ENCODE results near the gene TRH. TPM values are rescaled to one million over a fixed set of nuclear protein-coding genes. Genes with fewer than 3 reads are reported as not detected.

Gene TRH
- total and polyA plus RNA-seq, 2 of the 8 experiments (the other 6 are each of a cell fraction or from before 2014, with no cell fraction given): not detected

DNA sequence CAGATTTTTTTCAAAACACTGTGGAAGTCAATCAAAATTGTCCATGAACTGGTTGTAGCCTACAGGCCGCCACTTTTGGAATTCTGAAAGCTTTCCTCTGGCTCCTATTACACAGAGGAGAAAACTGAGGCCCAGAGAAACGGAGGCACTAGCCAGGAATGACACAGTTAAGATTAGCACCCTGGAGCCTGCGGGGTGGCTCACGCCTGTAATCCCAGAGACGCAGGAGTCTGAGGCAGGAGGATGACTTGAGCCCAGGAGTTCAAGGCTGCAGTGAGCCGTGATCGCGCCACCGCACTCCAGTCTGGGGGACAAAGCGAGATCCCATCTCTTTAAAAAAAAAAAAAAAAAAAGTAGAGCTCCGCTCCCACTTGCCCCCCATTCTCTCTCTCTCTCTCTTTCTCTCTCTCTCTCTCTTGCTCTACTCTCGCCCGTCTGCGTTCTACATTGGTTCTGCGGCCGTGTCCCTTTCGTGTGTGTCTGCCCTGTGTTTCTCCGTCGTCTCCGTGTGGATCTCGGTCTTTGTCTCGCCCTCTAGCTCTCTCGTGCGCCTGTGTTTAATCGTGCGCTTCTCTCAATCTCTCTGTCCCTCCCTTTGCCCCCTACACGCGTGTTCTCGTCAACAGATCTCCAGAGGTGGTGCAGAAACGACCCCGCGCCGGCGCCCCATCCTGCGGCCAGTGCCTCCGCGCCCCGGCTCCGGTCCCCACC lies 512 bp upstream of the TRH start:
- FAIRE-seq: no peak
- H2BK5ac ChIP-seq (ENCODE audit: low read depth, low read length): no peak overlapping the region
- H2BK15ac ChIP-seq (ENCODE audit: low read length): no peak overlapping the region
- H4K91ac ChIP-seq (replicated peaks; ENCODE audit: insufficient read length, low read length): no peak overlapping the region
- ChIA-PET CTCF (ENCODE audit: partially characterized antibody) (interaction anchor here (0.6 to 7.9 kb wide), 8 partner anchors 8 to 350 kb away, joined by 3 to 61 read pairs (median 6); no protein-coding TSS in a partner anchor), POLR2A (ENCODE audit: partially characterized antibody) (interaction anchor here (0.6 kb wide), 1 partner anchor 25 kb away, joined by 4 read pairs; no protein-coding TSS in a partner anchor)
- H3K27ac ChIP-seq (ENCODE audit: low read depth, low read length): no peak overlapping the region
- H3K4ac ChIP-seq (replicated peaks; ENCODE audit: insufficient read length, low read depth, low read length): no peak overlapping the region
- peak; percentile 18 for TF ChIP-seq KDM4A (IDR thresholded peaks at IDR 0.05; ENCODE audit: low read depth, low read length, severe bottlenecking)
- TF ChIP-seq RBBP5 (IDR thresholded peaks at IDR 0.05; ENCODE audit: borderline replicate concordance, low read depth, low read length): no peak
- H2BK20ac ChIP-seq (ENCODE audit: low read length): no peak overlapping the region
- no peak overlapping the region for H3K56ac ChIP-seq (replicated peaks; ENCODE audit: insufficient read length, low read depth, low read length)
- H3K27me3 ChIP-seq (replicated peaks in 1 of 4; ENCODE audit: control insufficient read depth in 3 of 4, extremely low read depth in 1 of 4, insufficient read depth in 3 of 4, low read length in 3 of 4): peaks cover 66 to 97% (median 95%) of the 10 kb centered on the region in 4 experiments
- peaks cover 8% of the 10 kb centered on the region; the same call in 1 of the 2 replicates for H3K23me2 ChIP-seq (ENCODE audit: low read depth, low read length)
- DNase-seq (ENCODE audit: low read depth in 1 of 2, low spot score in 2 of 2): no peak
- H2BK120ac ChIP-seq (replicated peaks; ENCODE audit: low read depth, low read length): no peak overlapping the region
- peak overlapping the region; percentile 64 to 86 for H3K4me2 ChIP-seq (ENCODE audit: insufficient read depth in 1 of 2, low read depth in 2 of 2, low read length in 2 of 2)
- H3K18ac ChIP-seq (ENCODE audit: extremely low read depth, low read length): no peak overlapping the region; the same call in 1 of the 2 replicates
- H3K9me3 ChIP-seq (ENCODE audit: insufficient read depth in 2 of 2, low read depth in 1 of 2, low read length in 1 of 2): no peaks in the 10 kb centered on the region
- no peak overlapping the region for H4K5ac ChIP-seq (ENCODE audit: insufficient read length, low read depth, low read length)
- no peaks in the 10 kb centered on the region for H3K79me2 ChIP-seq (ENCODE audit: control insufficient read depth in 1 of 2, insufficient read depth in 2 of 2, low read length in 2 of 2)
- H2AK5ac ChIP-seq (ENCODE audit: low read depth, low read length): no peak overlapping the region
- H3K4me3 ChIP-seq (ENCODE audit: extremely low read depth in 1 of 4, insufficient read depth in 2 of 4, low read depth in 3 of 4, low read length in 4 of 4): peak overlapping the region; percentile 19 to 55 (median 30); a peak in 5 of 8 replicates
- H2BK12ac ChIP-seq (ENCODE audit: low read depth, low read length): no peak overlapping the region
- H3K23ac ChIP-seq (ENCODE audit: insufficient read length): no peak overlapping the region
- no peak overlapping the region for H2AFZ ChIP-seq (ENCODE audit: low read length)
- H3K79me1 ChIP-seq (ENCODE audit: low read depth, low read length): no peaks in the 10 kb centered on the region
- H4K8ac ChIP-seq (ENCODE audit: extremely low read depth, insufficient read depth, low read length): no peak overlapping the region; the same call in 1 of the 2 replicates
- no peak overlapping the region for H3K9ac ChIP-seq (replicated peaks in 1 of 4; ENCODE audit: extremely low read depth in 1 of 4, low read depth in 3 of 4, low read length in 3 of 4)
- 16% methylated on average over 25 of the region's 39 CpGs; no CpG with 5 or more reads in 1 of the 2 experiments for WGBS, 2 experiments (ENCODE audit: extremely low coverage in 1 of 2, insufficient coverage in 1 of 2, insufficient read length in 1 of 2, insufficient replicate concordance in 2 of 2, low coverage in 1 of 2, low lambda C conversion rate in 2 of 2, missing lambda C conversion rate in 1 of 2)
- H3K4me1 ChIP-seq (replicated peaks in 1 of 4; ENCODE audit: control insufficient read depth in 3 of 4, insufficient read depth in 4 of 4, low read length in 3 of 4): peaks cover 0 to 20% (median 11%) of the 10 kb centered on the region in 4 experiments; a peak in 5 of 7 replicates
- peaks cover 6 to 26% of the 10 kb centered on the region in 2 experiments for H4K20me1 ChIP-seq (replicated peaks in 1 of 2; ENCODE audit: control insufficient read depth in 1 of 2, insufficient read depth in 2 of 2, low read length in 2 of 2)
- no peak overlapping the region for H3K14ac ChIP-seq (ENCODE audit: insufficient read length)
- H3K36me3 ChIP-seq (ENCODE audit: control insufficient read depth in 2 of 4, insufficient read depth in 4 of 4, low read length in 3 of 4): peaks cover 0 to 3% (median 0%) of the 10 kb centered on the region in 4 experiments; a peak in 1 of 8 replicates

Measured in H1 (cell line).